Loucy (cell line): Measurements from ENCODE around the gene TAAR2.

Source experiments
- H2AFZ ChIP-seq: fragments of 200-600 bp; sonication (generic); 2 replicates; pipeline ENCODE4 v1.6.0; 2016; ENCODE audit warnings: antibody characterized with exemption, mild to moderate bottlenecking, low read length, moderate library complexity
- H3F3A ChIP-seq: fragments of 200-600 bp; 2 replicates; pipeline ENCODE4 v1.6.0; 2016; ENCODE audit warnings: antibody characterized with exemption, low read depth, mild to moderate bottlenecking
- H3K27me3 ChIP-seq: fragments of 200-600 bp; sonication (generic); 2 replicates; pipeline ENCODE4 v1.6.1; 2014; ENCODE audit warnings: low read length, mild to moderate bottlenecking; ENCODE audit not compliant: insufficient read depth, poor library complexity, severe bottlenecking
- H3K36me3 ChIP-seq: fragments of 200-600 bp; sonication (generic); 2 replicates; pipeline ENCODE4 v1.6.1; 2016; ENCODE audit warnings: low read length; ENCODE audit not compliant: insufficient read depth
- H3K4me1 ChIP-seq: fragments of 200-600 bp; sonication (generic); 2 replicates; pipeline ENCODE4 v1.5.1; 2014; ENCODE audit warnings: low read length, mild to moderate bottlenecking; ENCODE audit not compliant: insufficient read depth, poor library complexity, severe bottlenecking
- H3K4me2 ChIP-seq: fragments of 200-600 bp; sonication (generic); 2 replicates; pipeline ENCODE4 v1.6.0; 2014; ENCODE audit warnings: antibody characterized with exemption, low read length, low read depth, mild to moderate bottlenecking; ENCODE audit not compliant: poor library complexity, severe bottlenecking
- H3K4me3 ChIP-seq: fragments of 200-600 bp; sonication (generic); 2 replicates; pipeline ENCODE4 v1.5.1; 2014; ENCODE audit warnings: low read length, mild to moderate bottlenecking, mixed read lengths; ENCODE audit not compliant: poor library complexity, severe bottlenecking
- H3K79me2 ChIP-seq: fragments of 200-600 bp; sonication (generic); 2 replicates; pipeline ENCODE4 v1.6.1; 2014; ENCODE audit warnings: low read length; ENCODE audit not compliant: insufficient read depth
- H3K9ac ChIP-seq: fragments of 200-600 bp; sonication (generic); 2 replicates; pipeline ENCODE4 v1.6.0; 2014; ENCODE audit warnings: mild to moderate bottlenecking, low read depth, low read length, moderate library complexity; ENCODE audit not compliant: poor library complexity, severe bottlenecking
- H3K9me2 ChIP-seq: fragments of 200-600 bp; sonication (generic); replicated peaks from 2 replicates; pipeline ENCODE4 v1.6.1; 2016; ENCODE audit warnings: low read depth, low read length, mixed read lengths
- H3K9me3 ChIP-seq: fragments of 200-600 bp; sonication (generic); 2 replicates; pipeline ENCODE4 v1.6.1; 2014; ENCODE audit warnings: mild to moderate bottlenecking, antibody characterized with exemption, low read length, low read depth; ENCODE audit not compliant: insufficient read depth
- H4K20me1 ChIP-seq: fragments of 200-600 bp; sonication (generic); 2 replicates; pipeline ENCODE4 v1.6.0; 2014; ENCODE audit warnings: antibody characterized with exemption, low read length, mild to moderate bottlenecking; ENCODE audit not compliant: insufficient read depth, poor library complexity, severe bottlenecking
- CTCF ChIP-seq: fragments of 200-600 bp; sonication (generic); conservative IDR thresholded peaks from 2 replicates; pipeline ENCODE4 v1.5.1; 2014; ENCODE audit warnings: mild to moderate bottlenecking, antibody characterized with exemption, low read length
- EZH2phosphoT487 ChIP-seq: fragments of 200-600 bp; IDR thresholded peaks from 2 replicates; pipeline ENCODE4 v1.6.1; 2018; ENCODE audit warnings: antibody characterized with exemption, mild to moderate bottlenecking, moderate library complexity, borderline replicate concordance

The TAAR2 gene

GRCh38 chr6:132590362-132590761 is 33.7 kb downstream of the TAAR2 start:
- TF ChIP-seq EZH2phosphoT487 (no peak), CTCF (no peak)

GRCh38 chr6:132589454-132589853 is 34.6 kb downstream of the TAAR2 start, which contains the start of gene TAAR5:
Gene TAAR5, minus strand, starts transcription at chr6:132589741. Its CDS starts 55 bp downstream, at chr6:132589686.
- Histone ChIP-seq H2AFZ (no peak within 1 kb of the TSS), H3K79me2 (no peaks in the 10 kb centered on the region), H4K20me1 (peaks cover 3% of the 10 kb centered on the region), H3K9me2 (no peaks in the 10 kb centered on the region), H3K9me3 (no peaks in the 10 kb centered on the region), H3K4me3 (no peak within 1 kb of the TSS), H3K4me2 (no peak within 1 kb of the TSS), H3F3A (no peaks in the 10 kb centered on the region), H3K36me3 (no peaks in the 10 kb centered on the region), H3K4me1 (peaks cover 1% of the 10 kb centered on the region), H3K27me3 (no peaks in the 10 kb centered on the region), H3K9ac (no peak within 1 kb of the TSS)
- TF ChIP-seq EZH2phosphoT487 (no peak), CTCF (no peak)

More at GRCh38 chr6:132590362-132590761, 33.7 kb downstream of the TAAR2 start:
- Histone ChIP-seq H3K9me2 (no peaks in the 10 kb centered on the region), H3K4me1 (no peaks in the 10 kb centered on the region), H3K9ac (no peak overlapping the region), H3K4me2 (no peak overlapping the region), H3K9me3 (no peaks in the 10 kb centered on the region), H3F3A (no peaks in the 10 kb centered on the region), H4K20me1 (peaks cover 3% of the 10 kb centered on the region), H3K36me3 (no peaks in the 10 kb centered on the region), H3K79me2 (no peaks in the 10 kb centered on the region), H3K4me3 (no peak overlapping the region), H2AFZ (no peak overlapping the region), H3K27me3 (no peaks in the 10 kb centered on the region)

- Histone ChIP-seq H3K4me3 (no peak overlapping the region), H3K79me2 (no peaks in the 10 kb centered on the region), H3K4me2 (no peak overlapping the region), H3K4me1 (peaks cover 4% of the 10 kb centered on the region), H3K9me3 (no peaks in the 10 kb centered on the region), H3K27me3 (no peaks in the 10 kb centered on the region), H3F3A (no peaks in the 10 kb centered on the region), H2AFZ (no peak overlapping the region), H4K20me1 (peaks cover 3% of the 10 kb centered on the region), H3K9ac (no peak overlapping the region), H3K9me2 (no peaks in the 10 kb centered on the region), H3K36me3 (no peaks in the 10 kb centered on the region)
- TF ChIP-seq EZH2phosphoT487, result no peak
- no peak for TF ChIP-seq CTCF
Observed at GRCh38 chr6:132587424-132587823, 36.7 kb downstream of the TAAR2 start.
